NCI-H1436 treated with DMSO at 0.1 percent for 48 hours (cell line): ENCODE results near the gene HSPBP1.
A peak's percentile ranks its signal among the peaks of the same experiment; 100 is the strongest.
"Not testable (repeated sequence)": the region's sequence is repeated elsewhere in the genome, so short reads cannot be mapped to it uniquely, and the experiment has no call there.

Source experiments
- DNase-seq: peaks from one replicate; lab custom pipeline; 2025; lab: John Stamatoyannopoulos, UW

The HSPBP1 gene

DNA sequence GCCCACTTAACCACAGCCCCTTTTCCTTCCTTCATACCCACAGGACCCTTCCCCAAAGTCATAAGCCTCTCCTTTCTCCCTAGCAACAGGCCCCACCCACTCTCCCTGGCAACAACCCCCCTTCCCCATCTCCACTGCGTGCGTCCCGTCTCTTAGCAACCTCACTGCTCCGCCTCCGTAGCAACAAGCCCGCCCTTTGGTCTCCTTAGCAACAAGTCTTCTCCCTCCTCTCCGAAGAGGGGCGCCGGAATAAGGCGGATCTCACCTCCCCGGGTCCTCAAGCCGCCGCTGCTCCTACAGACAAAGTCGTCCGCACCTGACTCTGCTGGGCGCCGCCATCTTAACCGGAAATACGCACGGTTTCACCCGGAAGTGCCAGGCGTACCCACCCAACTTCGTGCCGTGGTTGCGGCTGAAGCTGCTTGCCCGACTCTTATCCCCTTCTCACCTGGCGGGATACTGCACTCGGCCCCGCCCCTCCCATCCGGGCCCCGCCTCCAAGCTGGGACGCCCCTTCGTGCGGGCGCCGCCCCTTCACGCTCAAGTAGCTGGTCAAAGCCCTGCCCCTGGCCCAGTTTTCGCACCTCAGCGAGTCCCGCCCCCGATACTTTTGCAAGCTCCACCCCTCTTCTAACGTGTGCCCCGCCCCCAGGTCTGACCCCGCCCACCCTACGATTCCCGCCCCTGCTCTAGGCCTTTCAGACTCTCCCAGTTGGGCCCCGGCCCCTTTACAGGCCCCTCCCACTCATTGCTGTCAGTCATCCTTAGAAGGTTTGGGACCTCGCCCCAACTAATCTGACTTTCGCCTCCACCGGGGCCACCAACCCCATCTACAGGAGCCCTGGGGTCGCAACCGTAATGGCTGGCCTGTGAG lies at the start of gene HSPBP1:
HSPBP1 (minus strand) TSS at position 341 of the 874 bp plus-strand sequence. CDS start 502 bp downstream, outside the sequence.
- peak; percentile 94 for DNase-seq

GRCh38 chr19:55328774-55329318 lies 48.9 kb upstream of the HSPBP1 start:
- not testable (repeated sequence) for DNase-seq

DNA sequence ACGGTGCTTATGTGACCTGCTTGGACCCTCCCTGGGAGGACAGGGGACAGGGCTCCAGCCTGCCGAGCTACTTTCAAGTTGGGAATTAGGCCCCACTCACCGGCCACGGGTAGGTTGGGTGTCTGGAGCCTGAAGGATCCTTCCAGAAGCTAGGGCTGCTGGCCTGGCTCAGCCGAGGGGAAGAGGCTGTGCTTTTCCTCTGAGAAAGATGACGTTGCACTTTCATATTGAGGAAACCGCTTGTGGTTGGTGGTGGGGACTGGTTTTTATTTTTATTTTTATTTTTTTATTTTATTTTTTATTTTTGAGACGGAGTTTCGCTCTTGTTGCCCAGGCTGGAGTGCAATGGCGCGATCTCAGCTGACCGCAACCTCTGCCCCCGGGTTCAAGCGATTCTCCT lies 45.3 kb upstream of the HSPBP1 start, which contains the start of gene TMEM150B:
TMEM150B (minus strand) TSS at position 170 of the 400 bp plus-strand sequence. CDS start 4,305 bp downstream, outside the sequence.
- no peak for DNase-seq

GRCh38 chr19:55324662-55325061 lies 44.8 kb upstream of the HSPBP1 start:
- DNase-seq = no peak

GRCh38 chr19:55322204-55322885 lies 42.4 kb upstream of the HSPBP1 start:
- DNase-seq = no peak

DNA sequence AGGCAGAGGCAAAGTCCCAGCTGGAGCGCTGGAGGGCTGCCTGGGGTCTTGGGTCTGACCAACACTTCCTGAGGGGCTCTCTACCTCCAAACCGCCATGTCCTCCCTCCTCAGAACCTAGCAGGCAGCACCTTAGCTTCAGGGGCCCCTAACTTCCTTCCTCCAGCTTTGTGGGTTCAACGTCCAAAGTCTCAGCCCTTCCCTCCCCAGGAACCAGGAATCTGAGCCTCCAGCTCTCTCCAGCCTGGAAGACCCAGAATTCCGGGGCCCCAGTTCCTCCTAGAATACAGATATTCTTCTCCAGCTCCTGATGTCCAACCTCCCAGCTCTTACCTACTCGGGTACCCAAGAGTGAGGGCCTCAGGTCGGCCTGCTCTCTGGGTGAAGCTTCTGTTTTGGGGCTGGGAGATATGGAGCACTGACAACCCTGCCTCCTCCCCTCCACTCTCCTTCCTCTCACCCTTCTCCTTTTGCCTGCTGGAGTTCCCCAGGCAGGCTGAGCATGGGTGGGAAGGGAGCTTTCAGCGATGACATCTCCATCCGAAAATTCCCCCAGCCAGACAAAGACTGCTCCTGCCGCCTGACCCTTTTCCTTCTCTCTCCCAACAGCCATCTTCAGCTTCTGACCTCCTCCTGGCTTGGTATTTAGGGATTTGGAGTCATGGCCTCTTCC lies 41.7 kb upstream of the HSPBP1 start:
- DNase-seq = no peak

DNA sequence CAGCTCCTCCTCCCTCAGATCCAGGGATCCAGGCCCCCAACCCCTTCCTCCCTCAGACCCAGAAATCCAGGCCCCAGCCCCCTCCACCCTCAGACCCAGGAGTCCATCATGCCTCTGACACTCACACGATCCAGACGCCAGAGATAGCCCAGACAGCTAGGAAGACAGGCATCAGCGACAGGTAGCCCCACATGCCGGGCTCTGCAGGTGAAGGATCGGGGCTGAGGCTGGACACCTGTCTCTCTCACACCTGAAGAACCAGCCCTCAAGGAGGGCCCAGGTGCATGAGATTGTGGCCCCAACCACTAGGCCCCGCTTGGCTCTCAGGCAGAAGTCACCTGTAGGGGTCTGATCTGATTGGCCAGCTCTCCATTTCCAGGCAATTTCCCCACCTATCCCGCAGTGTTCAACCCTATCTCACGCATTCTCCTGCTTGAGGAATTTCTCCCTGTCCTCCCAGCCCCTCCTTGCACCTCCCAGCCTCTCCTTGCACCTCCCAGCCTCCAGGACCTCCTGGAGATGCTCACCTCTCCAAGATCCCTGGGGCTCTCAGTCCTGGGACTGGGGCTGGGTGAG lies 41.0 kb upstream of the HSPBP1 start:
- DNase-seq = no peak

GRCh38 chr19:55319785-55320184 lies 39.9 kb upstream of the HSPBP1 start:
- DNase-seq = no peak

DNA sequence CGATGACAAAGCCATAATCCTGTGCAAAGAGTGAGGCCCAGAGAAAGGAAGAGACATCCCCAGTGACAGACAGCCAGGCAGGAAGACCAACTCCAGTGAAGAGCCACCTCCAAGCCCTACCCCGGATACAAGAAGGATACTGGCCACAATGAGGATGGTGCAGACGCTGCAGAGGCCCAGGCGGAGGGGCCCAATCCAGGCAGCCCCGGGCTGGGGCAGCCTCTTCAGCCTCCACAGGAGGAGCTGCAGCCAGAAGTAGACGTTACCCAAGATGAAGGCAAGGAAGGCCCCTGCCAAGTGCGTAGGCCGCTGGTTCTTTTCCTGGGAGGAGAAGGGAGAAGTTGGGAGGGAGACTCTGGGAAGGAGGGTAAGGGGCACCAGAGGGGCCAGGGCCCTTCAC lies 36.7 kb upstream of the HSPBP1 start:
- DNase-seq = no peak

- no peak for DNase-seq
These were observed 36.1 kb upstream of the HSPBP1 start for GRCh38 chr19:55315956-55316525.

DNA sequence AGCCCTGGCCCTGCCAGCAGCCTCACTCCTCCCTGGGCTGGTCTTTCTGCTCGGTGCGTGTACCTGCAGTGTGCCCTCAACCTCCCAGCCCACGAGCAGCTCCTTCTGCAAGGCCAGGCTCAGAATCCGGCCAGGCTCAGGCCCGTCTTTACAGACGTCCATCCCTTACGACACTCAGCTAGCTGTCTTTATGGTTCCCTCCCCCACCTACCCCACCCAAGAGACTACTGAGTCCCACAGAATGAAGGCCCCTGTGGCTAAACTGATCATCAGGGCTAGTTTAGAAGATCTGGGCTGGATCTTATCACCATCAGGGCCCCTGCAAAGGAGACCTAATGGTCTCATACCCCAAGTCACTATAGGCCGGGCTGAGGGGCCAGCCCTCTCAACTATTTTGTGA lies 34.5 kb upstream of the HSPBP1 start:
- no peak for DNase-seq

GRCh38 chr19:55312621-55313512 lies 33.0 kb upstream of the HSPBP1 start:
- no peak for DNase-seq

- no peak for DNase-seq
These were observed 31.9 kb upstream of the HSPBP1 start for GRCh38 chr19:55311797-55312196.

- DNase-seq = no peak
These were observed 31.5 kb upstream of the HSPBP1 start for GRCh38 chr19:55311397-55311796.

DNA sequence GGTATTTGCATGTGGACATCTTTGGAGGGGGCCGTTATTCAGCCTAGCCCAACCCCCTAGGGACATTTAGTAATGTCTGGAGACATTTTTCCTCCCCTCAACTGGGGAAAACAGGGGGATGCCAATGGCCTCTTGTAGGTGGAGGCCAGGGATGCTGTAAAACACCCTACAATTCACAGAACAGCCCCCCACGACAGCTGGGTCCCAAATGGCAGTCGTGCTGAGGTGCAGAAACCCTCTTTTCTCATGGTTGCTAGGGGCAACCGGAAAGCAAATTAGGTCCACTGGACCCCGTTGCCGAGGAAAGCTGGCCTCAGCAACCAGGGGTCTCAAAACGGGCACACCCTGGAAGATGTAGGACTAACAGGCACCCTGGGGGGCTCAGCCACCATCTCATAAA lies 30.6 kb upstream of the HSPBP1 start:
- DNase-seq = no peak

GRCh38 chr19:55309448-55309847 lies 29.5 kb upstream of the HSPBP1 start:
- no peak for DNase-seq

- no peak for DNase-seq
These were observed 28.4 kb upstream of the HSPBP1 start for GRCh38 chr19:55308281-55308680.

DNA sequence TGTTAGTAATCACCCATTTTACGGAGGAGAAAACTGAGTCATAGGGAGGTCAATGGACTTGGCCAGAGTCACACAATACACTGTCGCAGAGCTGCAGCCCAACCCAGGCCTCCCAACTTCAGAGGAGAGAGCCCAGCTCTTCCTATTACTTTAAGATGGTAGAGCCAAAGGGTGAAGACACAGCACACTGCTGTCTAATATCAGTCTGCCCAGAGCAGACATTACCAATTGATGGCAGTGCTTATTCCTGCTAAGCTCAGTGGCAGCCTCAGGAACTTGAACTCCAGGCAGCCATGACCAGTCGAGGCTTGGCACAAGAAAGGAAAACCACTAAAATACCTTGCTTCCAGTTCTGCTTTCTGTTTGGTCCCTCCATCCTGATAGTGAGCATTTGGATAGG lies 26.8 kb upstream of the HSPBP1 start:
- no peak for DNase-seq

DNA sequence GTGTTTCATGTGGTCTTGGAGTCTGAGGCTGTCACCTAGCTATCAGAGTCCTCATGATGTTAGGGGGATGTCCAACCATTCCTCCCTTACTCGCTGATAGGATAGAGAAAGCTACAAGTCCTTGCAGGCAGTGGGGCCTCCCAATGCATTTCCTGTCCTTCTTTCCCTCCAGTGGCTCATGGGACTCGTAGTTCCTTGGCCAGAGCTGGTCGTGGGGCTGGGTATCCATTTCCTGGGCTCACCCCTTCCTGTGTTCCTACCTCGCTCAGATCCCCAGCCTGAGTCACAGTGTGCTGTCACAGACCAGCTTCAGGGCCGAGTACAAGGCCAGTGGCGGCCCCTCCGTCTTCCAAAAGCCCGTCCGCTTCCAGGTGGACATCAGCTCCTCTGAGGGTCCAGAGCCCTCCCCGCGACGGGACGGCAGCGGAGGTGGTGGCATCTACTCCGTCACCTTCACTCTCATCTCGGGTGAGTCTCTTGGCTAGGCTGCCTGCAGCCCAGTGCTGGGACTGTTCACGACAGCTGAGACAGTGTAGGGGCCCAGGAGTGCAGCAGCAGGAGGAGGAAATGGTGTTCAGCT lies 26.2 kb upstream of the HSPBP1 start:
- DNase-seq = no peak

DNA sequence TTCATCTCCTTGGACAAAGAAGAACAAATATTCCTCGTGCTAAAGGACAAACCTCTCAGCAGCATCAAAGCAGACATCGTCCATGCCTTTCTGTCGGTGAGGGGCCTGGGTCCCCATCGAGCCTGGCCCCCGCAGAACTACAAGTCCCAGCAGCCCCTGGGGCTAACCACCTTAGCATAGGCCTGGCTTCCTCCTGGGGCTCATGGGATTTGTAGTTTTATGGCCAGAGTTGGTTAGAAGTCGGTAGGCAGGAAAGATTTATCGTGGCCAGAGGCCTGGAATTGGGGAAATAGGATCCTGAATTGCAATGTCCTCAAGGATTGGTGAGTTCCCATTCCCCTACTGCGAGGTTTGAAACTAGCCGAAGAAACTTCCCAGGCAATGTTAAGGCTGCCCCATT lies 25.6 kb upstream of the HSPBP1 start:
- DNase-seq = no peak
